HEK293 (cell line): Measurements from ENCODE around the gene CATSPERZ.

Experiments used
- CTCF ChIA-PET: fragments of 350-600 bp; formaldehyde crosslinking; extraction: SDS; loops from one replicate; lab custom pipeline; 2021; ENCODE audit warnings: antibody characterized with exemption; lab: Yijun Ruan, JAX
- POLR2A ChIA-PET: fragments of 300-600 bp; formaldehyde crosslinking; extraction: SDS; loops from one replicate; lab custom pipeline; 2020; ENCODE audit warnings: antibody characterized with exemption, inconsistent platforms; lab: Yijun Ruan, JAX
- H3K27ac ChIP-seq: fragments of 200-500 bp; sonication (Bioruptor generic); 2 replicates; pipeline ENCODE4 v1.5.1; 2014; ENCODE audit warnings: low read depth, low read length, control low read depth, inconsistent platforms; ENCODE audit errors: extremely low read depth
- H3K36me3 ChIP-seq, 2 experiments: fragments of 200-500 bp in 1 of 2; sonication (Bioruptor generic) in 1 of 2; 1 replicate in 1 of 2; 2 replicates in 1 of 2; pipeline ENCODE4 v1.5.1; 2014 to 2017; ENCODE audit warnings: inconsistent platforms in 2 of 2, low read length in 2 of 2; ENCODE audit not compliant: control insufficient read depth in 2 of 2, insufficient read depth in 1 of 2
- H3K4me1 ChIP-seq: fragments of 200-500 bp; sonication (Bioruptor generic); 2 replicates; pipeline ENCODE4 v1.5.1; 2014; ENCODE audit warnings: mild to moderate bottlenecking, low read length, inconsistent platforms; ENCODE audit not compliant: control insufficient read depth, insufficient read depth
- H3K4me3 ChIP-seq: 2 replicates; pipeline ENCODE4 v1.5.1; 2011; ENCODE audit warnings: low read depth, mild to moderate bottlenecking, control low read depth, low read length, moderate library complexity
- H3K9me3 ChIP-seq: fragments of 200-500 bp; sonication (Bioruptor generic); 2 replicates; pipeline ENCODE4 v1.5.1; 2014; ENCODE audit warnings: low read depth, low read length, inconsistent platforms; ENCODE audit not compliant: control insufficient read depth, insufficient read depth
- BCL11B ChIP-seq: fragments of 450-650 bp; formaldehyde crosslinking; IDR thresholded peaks from 2 replicates; pipeline ENCODE4 v1.5.1; 2016; ENCODE audit warnings: low read depth, missing biosample characterization, missing genetic modification characterization
- GLIS1 ChIP-seq: fragments of 450-650 bp; formaldehyde crosslinking; IDR thresholded peaks from 2 replicates; pipeline ENCODE4 v1.5.1; 2016; ENCODE audit warnings: missing biosample characterization, missing genetic modification characterization
- GLIS2 ChIP-seq: fragments of 450-650 bp; formaldehyde crosslinking; IDR thresholded peaks from 2 replicates; pipeline ENCODE4 v1.5.1; 2016; ENCODE audit warnings: missing biosample characterization, missing genetic modification characterization
- KLF1 ChIP-seq: fragments of 450-650 bp; formaldehyde crosslinking; IDR thresholded peaks from 2 replicates; pipeline ENCODE4 v1.5.1; 2016; ENCODE audit warnings: missing biosample characterization, missing genetic modification characterization
- KLF16 ChIP-seq: fragments of 450-650 bp; formaldehyde crosslinking; IDR thresholded peaks from 2 replicates; pipeline ENCODE4 v1.5.1; 2017; ENCODE audit warnings: missing biosample characterization, missing genetic modification characterization
- YY1 ChIP-seq: fragments of 450-650 bp; formaldehyde crosslinking; IDR thresholded peaks from 2 replicates; pipeline ENCODE4 v1.5.1; 2018; ENCODE audit warnings: missing biosample characterization, missing genetic modification characterization
- ZBTB20 ChIP-seq: fragments of 450-650 bp; formaldehyde crosslinking; IDR thresholded peaks from 2 replicates; pipeline ENCODE4 v1.5.1; 2016; ENCODE audit warnings: missing biosample characterization, missing genetic modification characterization
- ZFP3 ChIP-seq: fragments of 450-650 bp; formaldehyde crosslinking; IDR thresholded peaks from 2 replicates; pipeline ENCODE4 v1.5.1; 2016; ENCODE audit warnings: low read depth, missing biosample characterization, missing genetic modification characterization
- ZFP41 ChIP-seq: fragments of 450-650 bp; formaldehyde crosslinking; IDR thresholded peaks from 2 replicates; pipeline ENCODE4 v1.5.1; 2016; ENCODE audit warnings: missing biosample characterization, missing genetic modification characterization, borderline replicate concordance
- ZNF157 ChIP-seq: fragments of 450-650 bp; formaldehyde crosslinking; IDR thresholded peaks from 2 replicates; pipeline ENCODE4 v1.5.1; 2016; ENCODE audit warnings: missing biosample characterization, missing genetic modification characterization
- ZNF16 ChIP-seq: fragments of 450-650 bp; formaldehyde crosslinking; IDR thresholded peaks from 2 replicates; pipeline ENCODE4 v1.5.1; 2016; ENCODE audit warnings: low read depth, missing biosample characterization, missing genetic modification characterization
- ZNF175 ChIP-seq: fragments of 450-650 bp; formaldehyde crosslinking; IDR thresholded peaks from 2 replicates; pipeline ENCODE4 v1.5.1; 2016; ENCODE audit warnings: missing biosample characterization, missing genetic modification characterization
- ZNF311 ChIP-seq: fragments of 450-650 bp; formaldehyde crosslinking; IDR thresholded peaks from 2 replicates; pipeline ENCODE4 v1.5.1; 2017; ENCODE audit warnings: missing biosample characterization, missing genetic modification characterization, borderline replicate concordance
- ZNF658 ChIP-seq: fragments of 450-650 bp; formaldehyde crosslinking; IDR thresholded peaks from 2 replicates; pipeline ENCODE4; 2016; ENCODE audit warnings: missing biosample characterization, missing genetic modification characterization
- ZNF707 ChIP-seq: fragments of 450-650 bp; formaldehyde crosslinking; IDR thresholded peaks from 2 replicates; pipeline ENCODE4 v1.5.1; 2016; ENCODE audit warnings: missing biosample characterization, missing genetic modification characterization
- ZNF747 ChIP-seq: fragments of 450-650 bp; formaldehyde crosslinking; IDR thresholded peaks from 2 replicates; pipeline ENCODE4 v1.5.1; 2016; ENCODE audit warnings: missing biosample characterization, missing genetic modification characterization
- ZNF792 ChIP-seq: fragments of 450-650 bp; formaldehyde crosslinking; IDR thresholded peaks from 2 replicates; pipeline ENCODE4 v1.5.1; 2016; ENCODE audit warnings: missing biosample characterization, missing genetic modification characterization
- ZXDB ChIP-seq: fragments of 450-650 bp; formaldehyde crosslinking; IDR thresholded peaks from 2 replicates; pipeline ENCODE4 v1.5.1; 2016; ENCODE audit warnings: missing biosample characterization, missing genetic modification characterization
- TF ChIP-seq, protein P1 (sequence below): fragments of 450-650 bp; formaldehyde crosslinking; IDR thresholded peaks from 2 replicates; pipeline ENCODE4 v1.5.1; 2016; ENCODE audit warnings: missing biosample characterization, missing genetic modification characterization
- TF ChIP-seq, protein P2 (sequence below): fragments of 450-650 bp; formaldehyde crosslinking; IDR thresholded peaks from 2 replicates; pipeline ENCODE4 v1.5.1; 2016; ENCODE audit warnings: missing biosample characterization, missing genetic modification characterization
- TF ChIP-seq, protein P3 (sequence below): fragments of 450-650 bp; formaldehyde crosslinking; IDR thresholded peaks from 2 replicates; pipeline ENCODE4 v1.5.1; 2016; ENCODE audit warnings: missing biosample characterization, missing genetic modification characterization
- TF ChIP-seq, protein P4 (sequence below): fragments of 450-650 bp; formaldehyde crosslinking; IDR thresholded peaks from 2 replicates; pipeline ENCODE4 v1.5.1; 2016; ENCODE audit warnings: missing biosample characterization, missing genetic modification characterization
- TF ChIP-seq, protein P5 (sequence below): fragments of 450-650 bp; formaldehyde crosslinking; IDR thresholded peaks from 2 replicates; pipeline ENCODE4 v1.5.1; 2017; ENCODE audit warnings: missing biosample characterization, missing genetic modification characterization

CATSPERZ gene

DNA sequence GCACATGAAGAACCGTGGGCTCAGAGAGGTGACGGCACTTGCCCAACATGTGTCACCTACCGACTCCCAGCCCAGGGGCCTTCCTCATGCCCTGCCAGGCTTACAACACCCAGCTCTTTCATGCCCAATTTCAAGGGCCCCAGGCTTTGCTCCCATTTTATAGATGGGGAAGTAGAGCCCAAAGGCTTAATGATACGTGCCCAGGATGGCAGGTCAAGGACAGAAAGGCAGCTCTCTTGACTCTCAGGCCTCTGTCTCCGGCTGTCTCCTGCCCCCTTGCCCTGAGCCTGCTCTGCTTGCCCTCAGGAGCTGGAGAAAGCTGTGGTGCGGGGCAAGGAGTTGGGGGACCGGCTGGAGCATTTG lies 48.8 kb downstream of the CATSPERZ start:
- CTCF ChIA-PET: no interaction called here
- Histone ChIP-seq H3K27ac (no peak overlapping the region), H3K36me3 (no peaks in the 10 kb centered on the region), H3K4me3 (no peak overlapping the region), H3K9me3 (no peaks in the 10 kb centered on the region), H3K4me1 (no peaks in the 10 kb centered on the region)
- POLR2A ChIA-PET: interaction anchor here (1.3 to 2.7 kb wide), 2 partner anchors 32 to 77 kb away, joined by 3 to 10 read pairs; partner anchors contain the start of genes PRDX5 and TRMT112
- TF ChIP-seq ZXDB (tag by site-specific recombination) (no peak), ZNF175 (tag by site-specific recombination) (no peak), ZNF311 (tag by site-specific recombination) (no peak), ZNF707 (no peak), ZNF16 (tag by site-specific recombination) (no peak), BCL11B (no peak), ZFP3 (no peak), ZNF658 (tag by site-specific recombination) (no peak)
- TF ChIP-seq, protein P1, sequence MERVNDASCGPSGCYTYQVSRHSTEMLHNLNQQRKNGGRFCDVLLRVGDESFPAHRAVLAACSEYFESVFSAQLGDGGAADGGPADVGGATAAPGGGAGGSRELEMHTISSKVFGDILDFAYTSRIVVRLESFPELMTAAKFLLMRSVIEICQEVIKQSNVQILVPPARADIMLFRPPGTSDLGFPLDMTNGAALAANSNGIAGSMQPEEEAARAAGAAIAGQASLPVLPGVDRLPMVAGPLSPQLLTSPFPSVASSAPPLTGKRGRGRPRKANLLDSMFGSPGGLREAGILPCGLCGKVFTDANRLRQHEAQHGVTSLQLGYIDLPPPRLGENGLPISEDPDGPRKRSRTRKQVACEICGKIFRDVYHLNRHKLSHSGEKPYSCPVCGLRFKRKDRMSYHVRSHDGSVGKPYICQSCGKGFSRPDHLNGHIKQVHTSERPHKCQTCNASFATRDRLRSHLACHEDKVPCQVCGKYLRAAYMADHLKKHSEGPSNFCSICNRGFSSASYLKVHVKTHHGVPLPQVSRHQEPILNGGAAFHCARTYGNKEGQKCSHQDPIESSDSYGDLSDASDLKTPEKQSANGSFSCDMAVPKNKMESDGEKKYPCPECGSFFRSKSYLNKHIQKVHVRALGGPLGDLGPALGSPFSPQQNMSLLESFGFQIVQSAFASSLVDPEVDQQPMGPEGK: no peak
- TF ChIP-seq, protein P2, sequence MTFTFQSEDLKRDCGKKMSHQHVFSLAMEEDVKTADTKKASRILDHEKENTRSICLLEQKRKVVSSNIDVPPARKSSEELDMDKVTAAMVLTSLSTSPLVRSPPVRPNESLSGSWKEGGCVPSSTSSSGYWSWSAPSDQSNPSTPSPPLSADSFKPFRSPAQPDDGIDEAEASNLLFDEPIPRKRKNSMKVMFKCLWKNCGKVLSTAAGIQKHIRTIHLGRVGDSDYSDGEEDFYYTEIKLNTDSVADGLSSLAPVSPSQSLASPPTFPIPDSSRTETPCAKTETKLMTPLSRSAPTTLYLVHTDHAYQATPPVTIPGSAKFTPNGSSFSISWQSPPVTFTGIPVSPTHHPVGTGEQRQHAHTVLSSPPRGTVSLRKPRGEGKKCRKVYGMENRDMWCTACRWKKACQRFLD (tag by site-specific recombination): no peak
- TF ChIP-seq, protein P3, sequence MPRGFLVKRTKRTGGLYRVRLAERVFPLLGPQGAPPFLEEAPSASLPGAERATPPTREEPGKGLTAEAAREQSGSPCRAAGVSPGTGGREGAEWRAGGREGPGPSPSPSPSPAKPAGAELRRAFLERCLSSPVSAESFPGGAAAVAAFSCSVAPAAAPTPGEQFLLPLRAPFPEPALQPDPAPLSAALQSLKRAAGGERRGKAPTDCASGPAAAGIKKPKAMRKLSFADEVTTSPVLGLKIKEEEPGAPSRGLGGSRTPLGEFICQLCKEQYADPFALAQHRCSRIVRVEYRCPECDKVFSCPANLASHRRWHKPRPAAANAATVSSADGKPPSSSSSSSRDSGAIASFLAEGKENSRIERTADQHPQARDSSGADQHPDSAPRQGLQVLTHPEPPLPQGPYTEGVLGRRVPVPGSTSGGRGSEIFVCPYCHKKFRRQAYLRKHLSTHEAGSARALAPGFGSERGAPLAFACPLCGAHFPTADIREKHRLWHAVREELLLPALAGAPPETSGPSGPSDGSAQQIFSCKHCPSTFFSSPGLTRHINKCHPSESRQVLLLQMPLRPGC (tag by site-specific recombination): no peak
- TF ChIP-seq, all 188 proteins: peak for 0

DNA sequence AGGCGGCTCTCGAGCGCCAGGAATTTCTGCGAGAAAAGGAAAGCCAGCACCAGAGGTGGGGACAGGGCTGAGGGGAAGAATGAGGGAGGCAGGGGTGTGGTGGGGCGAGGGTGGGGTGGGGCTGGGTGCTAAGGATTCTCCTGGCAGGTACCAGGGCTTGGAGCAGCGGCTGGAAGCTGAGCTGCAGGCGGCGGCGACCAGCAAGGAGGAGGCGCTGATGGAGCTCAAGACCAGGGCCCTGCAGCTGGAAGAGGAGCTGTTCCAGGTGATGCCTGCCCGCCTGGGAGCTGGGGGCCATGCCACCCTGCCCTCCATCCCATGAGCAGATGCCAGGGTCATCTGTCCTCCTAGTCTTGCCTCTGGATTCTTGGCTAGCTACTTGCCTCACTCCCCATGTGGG lies 49.2 kb downstream of the CATSPERZ start:
- TF ChIP-seq KLF1 (peak; percentile 64), ZNF157 (tag by site-specific recombination) (no peak), ZFP41 (tag by site-specific recombination) (no peak), ZNF792 (tag by site-specific recombination) (no peak), YY1 (tag by site-specific recombination) (no peak), ZNF747 (no peak), KLF16 (no peak), ZXDB (tag by site-specific recombination) (no peak)
- TF ChIP-seq, all 188 proteins: peak for 1
- CTCF ChIA-PET: interaction anchor here (0.6 to 1.3 kb wide), 3 partner anchors 14 to 78 kb away, joined by 3 to 4 read pairs (median 3); no protein-coding TSS in a partner anchor
- Histone ChIP-seq H3K9me3 (no peaks in the 10 kb centered on the region), H3K27ac (no peak overlapping the region), H3K4me1 (no peaks in the 10 kb centered on the region), H3K4me3 (no peak overlapping the region), H3K36me3 (no peaks in the 10 kb centered on the region)
- POLR2A ChIA-PET: interaction anchor here (1.3 to 2.7 kb wide), 2 partner anchors 32 to 78 kb away, joined by 3 to 10 read pairs; partner anchors contain the start of genes PRDX5 and TRMT112

DNA sequence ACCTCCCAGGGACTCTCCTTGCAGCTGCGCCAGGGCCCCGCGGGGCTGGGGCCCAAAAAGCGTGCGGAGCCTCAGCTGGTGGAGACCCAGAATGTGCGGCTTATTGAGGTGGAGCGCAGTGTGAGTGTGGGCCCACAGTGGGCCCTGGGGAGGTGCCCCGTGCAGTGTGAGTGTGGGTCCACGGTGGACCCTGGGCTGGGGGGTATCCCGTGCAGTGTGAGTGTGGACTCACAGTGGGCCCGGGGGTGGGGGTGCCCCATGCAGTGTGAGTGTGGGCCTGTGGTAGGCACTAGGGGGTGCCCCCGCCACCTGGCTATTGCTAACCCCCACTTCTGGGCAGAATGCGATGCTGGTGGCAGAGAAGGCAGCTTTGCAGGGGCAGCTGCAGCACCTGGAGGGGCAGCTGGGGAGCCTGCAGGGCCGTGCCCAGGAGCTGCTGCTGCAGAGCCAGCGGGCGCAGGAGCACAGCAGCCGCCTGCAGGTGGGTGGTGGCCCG lies 51.0 kb downstream of the CATSPERZ start:
- POLR2A ChIA-PET: interaction anchor here (1.0 kb wide), 1 partner anchor 34 kb away, joined by 3 read pairs; the partner anchor contains the start of genes PRDX5 and TRMT112
- no peak for TF ChIP-seq ZBTB20 (tag by site-specific recombination)
- TF ChIP-seq, protein P4, sequence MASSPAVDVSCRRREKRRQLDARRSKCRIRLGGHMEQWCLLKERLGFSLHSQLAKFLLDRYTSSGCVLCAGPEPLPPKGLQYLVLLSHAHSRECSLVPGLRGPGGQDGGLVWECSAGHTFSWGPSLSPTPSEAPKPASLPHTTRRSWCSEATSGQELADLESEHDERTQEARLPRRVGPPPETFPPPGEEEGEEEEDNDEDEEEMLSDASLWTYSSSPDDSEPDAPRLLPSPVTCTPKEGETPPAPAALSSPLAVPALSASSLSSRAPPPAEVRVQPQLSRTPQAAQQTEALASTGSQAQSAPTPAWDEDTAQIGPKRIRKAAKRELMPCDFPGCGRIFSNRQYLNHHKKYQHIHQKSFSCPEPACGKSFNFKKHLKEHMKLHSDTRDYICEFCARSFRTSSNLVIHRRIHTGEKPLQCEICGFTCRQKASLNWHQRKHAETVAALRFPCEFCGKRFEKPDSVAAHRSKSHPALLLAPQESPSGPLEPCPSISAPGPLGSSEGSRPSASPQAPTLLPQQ: peak; percentile 61
- TF ChIP-seq, protein P5, sequence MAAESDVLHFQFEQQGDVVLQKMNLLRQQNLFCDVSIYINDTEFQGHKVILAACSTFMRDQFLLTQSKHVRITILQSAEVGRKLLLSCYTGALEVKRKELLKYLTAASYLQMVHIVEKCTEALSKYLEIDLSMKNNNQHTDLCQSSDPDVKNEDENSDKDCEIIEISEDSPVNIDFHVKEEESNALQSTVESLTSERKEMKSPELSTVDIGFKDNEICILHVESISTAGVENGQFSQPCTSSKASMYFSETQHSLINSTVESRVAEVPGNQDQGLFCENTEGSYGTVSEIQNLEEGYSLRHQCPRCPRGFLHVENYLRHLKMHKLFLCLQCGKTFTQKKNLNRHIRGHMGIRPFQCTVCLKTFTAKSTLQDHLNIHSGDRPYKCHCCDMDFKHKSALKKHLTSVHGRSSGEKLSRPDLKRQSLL: no peak
- TF ChIP-seq GLIS2 (tag by site-specific recombination): peak; percentile 37; the same call in 1 of the 2 replicates
- TF ChIP-seq GLIS1 (tag by site-specific recombination): 0 out of 2 replicates have a peak, but pooled peaks have one; percentile 24

More for the DNA sequence above, 51.0 kb downstream of the CATSPERZ start:
- CTCF ChIA-PET: no interaction called here
- no peaks in the 10 kb centered on the region for H3K9me3 ChIP-seq
- H3K4me3 ChIP-seq: no peak overlapping the region
- H3K27ac ChIP-seq: no peak overlapping the region
- H3K4me1 ChIP-seq: no peaks in the 10 kb centered on the region
- no peaks in the 10 kb centered on the region for H3K36me3 ChIP-seq
